Measurements from ENCODE around the gene TMEM221. TPM values are rescaled to one million over a fixed set of nuclear protein-coding genes. Genes with fewer than 3 reads are reported as not detected.

Gene TMEM221
- total RNA-seq, 1 donor from 2014 or later, result not detected

Other genes starting within 250 kb of the TMEM221 start
- 11.1 TPM for gene USE1, start 233.3 kb downstream of the TMEM221 start, total RNA-seq (ENCODE audit: insufficient read depth, low replicate concordance)
- gene OCEL1, start 222.4 kb downstream of the TMEM221 start, total RNA-seq (ENCODE audit: insufficient read depth, low replicate concordance), result 3.4 TPM
- 20.0 TPM for gene NR2F6, start 202.7 kb downstream of the TMEM221 start, total RNA-seq (ENCODE audit: insufficient read depth, low replicate concordance)
- gene USHBP1, start 183.9 kb downstream of the TMEM221 start, total RNA-seq (ENCODE audit: insufficient read depth, low replicate concordance), result 1.2 TPM
- 45.3 TPM for gene BABAM1, start 181.2 kb downstream of the TMEM221 start, total RNA-seq (ENCODE audit: insufficient read depth, low replicate concordance)
- not detected for gene ANKLE1, start 166.8 kb downstream of the TMEM221 start, total RNA-seq (ENCODE audit: insufficient read depth, low replicate concordance)
- gene ABHD8, start 145.2 kb downstream of the TMEM221 start, total RNA-seq (ENCODE audit: insufficient read depth, low replicate concordance), result 8.7 TPM
- 18.5 TPM for gene MRPL34, start 142.8 kb downstream of the TMEM221 start, total RNA-seq (ENCODE audit: insufficient read depth, low replicate concordance)
- gene DDA1, start 139.1 kb downstream of the TMEM221 start, total RNA-seq (ENCODE audit: insufficient read depth, low replicate concordance), result 6.5 TPM
- gene ANO8, start 113.8 kb downstream of the TMEM221 start, total RNA-seq (ENCODE audit: insufficient read depth, low replicate concordance), result 3.9 TPM
- 13.7 TPM for gene GTPBP3, start 111.1 kb downstream of the TMEM221 start, total RNA-seq (ENCODE audit: insufficient read depth, low replicate concordance)
- gene PLVAP, start 71.3 kb downstream of the TMEM221 start, total RNA-seq (ENCODE audit: insufficient read depth, low replicate concordance), result 6.5 TPM
- not detected for gene CCDC194, start 54.5 kb downstream of the TMEM221 start, total RNA-seq (ENCODE audit: insufficient read depth, low replicate concordance)
- gene BST2, start 43.0 kb downstream of the TMEM221 start, total RNA-seq (ENCODE audit: insufficient read depth, low replicate concordance), result 35.2 TPM
- 46.2 TPM for gene MVB12A, start 28.6 kb downstream of the TMEM221 start, total RNA-seq (ENCODE audit: insufficient read depth, low replicate concordance)
- gene NXNL1, start 12.3 kb upstream of the TMEM221 start, total RNA-seq (ENCODE audit: insufficient read depth, low replicate concordance), result not detected
- 15.4 TPM for gene SLC27A1, start 21.9 kb upstream of the TMEM221 start, total RNA-seq (ENCODE audit: insufficient read depth, low replicate concordance)
- gene PGLS, start 63.0 kb upstream of the TMEM221 start, total RNA-seq (ENCODE audit: insufficient read depth, low replicate concordance), result 29.6 TPM
- gene COLGALT1, start 107.0 kb upstream of the TMEM221 start, total RNA-seq (ENCODE audit: insufficient read depth, low replicate concordance), result 61.4 TPM
- gene UNC13A, start 239.7 kb upstream of the TMEM221 start, total RNA-seq (ENCODE audit: insufficient read depth, low replicate concordance), result 0.48 TPM